OCI-LY7 (cell line): ENCODE measurements around the gene CLIC4. TPM values are rescaled to one million over a fixed set of nuclear protein-coding genes. Genes with fewer than 3 reads are reported as not detected.
"Not testable (repeated sequence)": the region's sequence is repeated elsewhere in the genome, so short reads cannot be mapped to it uniquely, and the experiment has no call there.

Source experiments
- BruUV-seq: library from RNA; stranded (reverse); fragments of 400-500 nt; replicated peaks from 2 replicates; lab custom pipeline; 2021; lab: Mats Ljungman, UMichigan
- CTCF ChIA-PET: fragments of 300-600 bp; sonication (Branson Sonifier 250); formaldehyde crosslinking; loops from one replicate; lab custom pipeline; 2022; ENCODE audit warnings: antibody characterized with exemption; ENCODE audit not compliant: unreplicated experiment; lab: Charles Lee
- POLR2A ChIA-PET: fragments of 300-600 bp; sonication (Branson Sonifier 250); formaldehyde crosslinking; loops from one replicate; lab custom pipeline; 2022; ENCODE audit warnings: antibody characterized with exemption; lab: Charles Lee
- DNase-seq: peaks from one replicate; pipeline ENCODE4 v3.0.0-alpha.2; 2015; ENCODE audit warnings: low spot score
- H2AFZ ChIP-seq: fragments of 200-600 bp; sonication (generic), shearing (Covaris generic); 2 replicates; pipeline ENCODE4 v1.6.1; 2014; ENCODE audit warnings: mild to moderate bottlenecking, antibody characterized with exemption, low read length, moderate library complexity
- H3K27ac ChIP-seq: fragments of 200-600 bp; sonication (generic); 2 replicates; pipeline ENCODE4 v1.5.1; 2014; ENCODE audit warnings: mixed run types, low read depth, mild to moderate bottlenecking, moderate library complexity, low read length, inconsistent platforms; ENCODE audit not compliant: poor library complexity, severe bottlenecking
- H3K36me3 ChIP-seq: fragments of 200-600 bp; sonication (generic); 2 replicates; pipeline ENCODE4 v1.6.1; 2014; ENCODE audit warnings: mild to moderate bottlenecking, antibody characterized with exemption, low read length, moderate library complexity, mixed read lengths; ENCODE audit not compliant: insufficient read depth
- H3K4me1 ChIP-seq: fragments of 200-600 bp; sonication (generic); 2 replicates; pipeline ENCODE4 v1.5.1; 2014; ENCODE audit warnings: mild to moderate bottlenecking, low read length; ENCODE audit not compliant: insufficient read depth, poor library complexity, severe bottlenecking
- H3K4me2 ChIP-seq: fragments of 200-600 bp; sonication (generic); 2 replicates; pipeline ENCODE4 v1.6.1; 2014; ENCODE audit warnings: mild to moderate bottlenecking, low read length
- H3K4me3 ChIP-seq: fragments of 200-600 bp; sonication (generic); 2 replicates; pipeline ENCODE4 v1.5.1; 2014; ENCODE audit warnings: mild to moderate bottlenecking, low read depth, low read length; ENCODE audit not compliant: poor library complexity, severe bottlenecking
- H3K79me2 ChIP-seq: fragments of 200-600 bp; sonication (generic); 2 replicates; pipeline ENCODE4 v1.6.1; 2016; ENCODE audit warnings: low read depth, mild to moderate bottlenecking, low read length, moderate library complexity, mixed read lengths; ENCODE audit not compliant: insufficient read depth
- H3K9me2 ChIP-seq: fragments of 200-600 bp; sonication (generic); 2 replicates; pipeline ENCODE4 v1.6.1; 2016; ENCODE audit warnings: mild to moderate bottlenecking, low read length, mixed read lengths; ENCODE audit not compliant: insufficient read depth
- H3K9me3 ChIP-seq: fragments of 200-600 bp; sonication (generic); 2 replicates; pipeline ENCODE4 v1.6.1; 2014; ENCODE audit warnings: mild to moderate bottlenecking, mixed run types, low read length, mixed read lengths
- H4K20me1 ChIP-seq: fragments of 200-600 bp; sonication (generic); 2 replicates; pipeline ENCODE4 v1.6.1; 2014; ENCODE audit warnings: mild to moderate bottlenecking, antibody characterized with exemption, low read length, moderate library complexity, mixed read lengths; ENCODE audit not compliant: insufficient read depth
- CTCF ChIP-seq: fragments of 200-600 bp; sonication (generic); conservative IDR thresholded peaks from 2 replicates; pipeline ENCODE4 v1.5.1; 2014; ENCODE audit warnings: mild to moderate bottlenecking, antibody characterized with exemption, low read length, moderate library complexity, mixed read lengths
- EZH2phosphoT487 ChIP-seq: fragments of 200-600 bp; sonication (generic); IDR thresholded peaks from 2 replicates; pipeline ENCODE4 v1.6.1; 2018; ENCODE audit warnings: low read depth, borderline replicate concordance, mild to moderate bottlenecking, mixed run types, antibody characterized with exemption, low read length, moderate library complexity, mixed read lengths
- intact Hi-C: fragments of 100-400 bp; cut with micrococcal nuclease; formaldehyde crosslinking; loops from one replicate; pipeline ENCODE4 v1.10.0; 2022; ENCODE audit not compliant: unreplicated experiment
- total RNA-seq, 2 experiments: library from RNA; depleted of rRNA in 1 of 2; stranded (reverse); fragments of >200 nt in 1 of 2; shearing (Covaris generic) in 1 of 2; gene quantifications; 2 replicates each; pipeline ENCODE4 v1.2.3, GENCODE V29; 2014 to 2022

The CLIC4 gene
- total RNA-seq, 2 experiments from 2014 or later, result 35.5 to 116 TPM

- H3K4me1 ChIP-seq, result peaks cover 32% of the 10 kb centered on the region
- H3K9me2 ChIP-seq, result no peaks in the 10 kb centered on the region
- peak; percentile 42 for DNase-seq
- H2AFZ ChIP-seq, result no peak overlapping the region
- no peak for TF ChIP-seq EZH2phosphoT487
- TF ChIP-seq CTCF, result peak; percentile 44; the same call in 1 of the 2 replicates
- POLR2A ChIA-PET, result interaction anchor here (0.7 to 1.4 kb wide), 2 partner anchors 13 to 675 kb away, joined by 4 to 5 read pairs; no protein-coding TSS in a partner anchor
- H3K27ac ChIP-seq, result peak overlapping the region; percentile 49
- H3K4me2 ChIP-seq, result peak overlapping the region; percentile 62
- CTCF ChIA-PET, result no interaction called here
- H3K9me3 ChIP-seq, result no peaks in the 10 kb centered on the region
- 0 out of 2 replicates have a peak, but pooled peaks cover 4% of the 10 kb centered on the region for H4K20me1 ChIP-seq
- peaks cover 36% of the 10 kb centered on the region for H3K36me3 ChIP-seq
- H3K4me3 ChIP-seq, result peak overlapping the region; percentile 26
- H3K79me2 ChIP-seq, result peaks cover 98% of the 10 kb centered on the region
- intact Hi-C loops, result no loop called here
- no TSS peak for BruUV-seq
Observed at GRCh38 chr1:24775916-24776315, 30.7 kb downstream of the CLIC4 start.

- POLR2A ChIA-PET, result interaction anchor here (0.7 to 1.4 kb wide), 2 partner anchors 14 to 674 kb away, joined by 4 to 5 read pairs; no protein-coding TSS in a partner anchor
- H3K4me2 ChIP-seq, result peak overlapping the region; percentile 62
- peak overlapping the region; percentile 49 for H3K27ac ChIP-seq
- intact Hi-C loops, result no loop called here
- H3K9me2 ChIP-seq, result no peaks in the 10 kb centered on the region
- H2AFZ ChIP-seq, result no peak overlapping the region
- peak; percentile 19 for DNase-seq
- H3K36me3 ChIP-seq, result peaks cover 40% of the 10 kb centered on the region
- no TSS peak for BruUV-seq
- H3K9me3 ChIP-seq, result no peaks in the 10 kb centered on the region
- TF ChIP-seq CTCF (no peak), EZH2phosphoT487 (no peak)
- CTCF ChIA-PET, result no interaction called here
- H3K4me3 ChIP-seq, result peak overlapping the region; percentile 33
- H3K4me1 ChIP-seq, result peaks cover 32% of the 10 kb centered on the region
- peaks cover 97% of the 10 kb centered on the region for H3K79me2 ChIP-seq
- H4K20me1 ChIP-seq, result 0 out of 2 replicates have a peak, but pooled peaks cover 4% of the 10 kb centered on the region
Observed at GRCh38 chr1:24776821-24777220, 31.6 kb downstream of the CLIC4 start.

- TF ChIP-seq EZH2phosphoT487, result no peak
- no peak for TF ChIP-seq CTCF
- Histone ChIP-seq H3K27ac (no peak overlapping the region), H2AFZ (no peak overlapping the region), H3K4me1 (peaks cover 32% of the 10 kb centered on the region), H3K79me2 (peaks cover 97% of the 10 kb centered on the region), H3K9me2 (no peaks in the 10 kb centered on the region), H4K20me1 (0 out of 2 replicates have a peak, but pooled peaks cover 4% of the 10 kb centered on the region), H3K36me3 (peaks cover 47% of the 10 kb centered on the region), H3K4me3 (no peak overlapping the region), H3K4me2 (no peak overlapping the region), H3K9me3 (no peaks in the 10 kb centered on the region)
- POLR2A ChIA-PET, result interaction anchor here (1.0 kb wide), 1 partner anchor 27 kb away, joined by 3 read pairs; no protein-coding TSS in a partner anchor
- DNase-seq, result no peak
- CTCF ChIA-PET, result no interaction called here
- BruUV-seq, result no TSS peak
- intact Hi-C loops, result no loop called here
Observed at GRCh38 chr1:24778141-24778540, 32.9 kb downstream of the CLIC4 start.

- H3K4me3 ChIP-seq, H3K9me3 ChIP-seq, H4K20me1 ChIP-seq, H3K9me2 ChIP-seq, H2AFZ ChIP-seq, POLR2A ChIA-PET, intact Hi-C loops, BruUV-seq, CTCF ChIA-PET, H3K27ac ChIP-seq, DNase-seq, H3K4me2 ChIP-seq: not testable (repeated sequence)
- peaks cover 41% of the 10 kb centered on the region for H3K36me3 ChIP-seq
- H3K4me1 ChIP-seq, result peaks cover 32% of the 10 kb centered on the region
- H3K79me2 ChIP-seq, result peaks cover 97% of the 10 kb centered on the region
Observed at GRCh38 chr1:24779199-24779598, 34.0 kb downstream of the CLIC4 start.
